Kidney (tissue), 14 donors: Measurements from ENCODE around the gene COA1. TPM values are rescaled to one million over a fixed set of nuclear protein-coding genes. Genes with fewer than 3 reads are reported as not detected.

ENCODE experiments used
- DNase-seq, 5 donors: peaks; one replicate each; pipeline ENCODE4 v3.0.0-alpha.2; 2013 to 2020
- FAIRE-seq: peaks from 2 replicates; lab custom pipeline; 2012; peaks lifted over from hg19 to GRCh38; lab: Jason Lieb, UNC
- H3K27ac ChIP-seq, 2 donors: one replicate each; pipeline ENCODE4 v1.7.0; 2013; ENCODE audit warnings: low read depth in 2 of 2, low read length in 2 of 2, inconsistent platforms in 1 of 2
- H3K27me3 ChIP-seq: one replicate; pipeline ENCODE4 v1.7.1; 2013; ENCODE audit warnings: low read length, inconsistent platforms; ENCODE audit not compliant: control insufficient read depth, insufficient read depth
- H3K36me3 ChIP-seq, 3 donors: one replicate each; pipeline versions ENCODE4 v1.7.0 to v1.7.1; 2013; ENCODE audit warnings: low read length in 3 of 3, control low read depth in 1 of 3, inconsistent platforms in 1 of 3; ENCODE audit not compliant: insufficient read depth in 3 of 3, control insufficient read depth in 2 of 3
- H3K4me1 ChIP-seq, 3 donors: one replicate each; pipeline versions ENCODE4 v1.7.0 to v1.7.1; 2013; ENCODE audit warnings: low read length in 3 of 3, inconsistent platforms in 1 of 3, low read depth in 1 of 3; ENCODE audit not compliant: control insufficient read depth in 2 of 3, insufficient read depth in 2 of 3
- H3K4me3 ChIP-seq, 3 donors: one replicate each; pipeline versions ENCODE4 v1.7.0 to v1.8.1; 2013; ENCODE audit warnings: low read length in 3 of 3, control low read depth in 1 of 3, inconsistent platforms in 1 of 3
- H3K9ac ChIP-seq, 3 donors: one replicate each; pipeline versions ENCODE4 v1.7.0 to v1.7.1; 2013; ENCODE audit warnings: low read length in 3 of 3, control low read depth in 1 of 3, inconsistent platforms in 1 of 3
- H3K9me3 ChIP-seq, 3 donors: one replicate each; pipeline versions ENCODE4 v1.7.0 to v1.7.1; 2013; ENCODE audit warnings: low read length in 3 of 3, control low read depth in 1 of 3, inconsistent platforms in 1 of 3; ENCODE audit not compliant: control insufficient read depth in 2 of 3, insufficient read depth in 1 of 3
- intact Hi-C: fragments of 100-400 bp; cut with DNase I; formaldehyde crosslinking; loops from one replicate; pipeline ENCODE4 v1.11.1; 2022
- polyA plus RNA-seq: library from polyadenylated mRNA; stranded (reverse); fragments of 350-450 nt; fragmentation: Illumina TruSeq; extraction: RNeasy Lipid Tissue Mini Kit (QIAGEN cat#74804); gene quantifications from one replicate; pipeline ENCODE4 v1.2.3, GENCODE V29; 2014; ENCODE audit warnings: low read depth, low replicate concordance; ENCODE audit not compliant: insufficient read depth
- total RNA-seq: library from RNA; stranded (reverse); fragmentation: NEBNext Ultra II Directional; extraction: Animal tissue kit (Norgen Biotek cat#: 25700); gene quantifications from one replicate; pipeline ENCODE4 v1.2.1, GENCODE V29; 2021
- TF ChIP-seq, protein P1 (sequence below): IDR thresholded peaks from 3 replicates; pipeline ENCODE4 v1.5.1; 2012; ENCODE audit warnings: mild to moderate bottlenecking, moderate library complexity, borderline replicate concordance; ENCODE audit not compliant: insufficient read depth; ENCODE audit errors: extremely low read depth
- donor health status: control.
- donor health status: control.
- donor health status: control.
- donor health status: control.
- donor health status: control.
- donor health status: DM: yes; HTN: yes; CAD: no.
- donor health status: Normal renal cell carcinoma (clear cell type).

Gene COA1
- total and polyA plus RNA-seq, 2 donors from 2014 or later, result 49.6 to 58.9 TPM

DNA sequence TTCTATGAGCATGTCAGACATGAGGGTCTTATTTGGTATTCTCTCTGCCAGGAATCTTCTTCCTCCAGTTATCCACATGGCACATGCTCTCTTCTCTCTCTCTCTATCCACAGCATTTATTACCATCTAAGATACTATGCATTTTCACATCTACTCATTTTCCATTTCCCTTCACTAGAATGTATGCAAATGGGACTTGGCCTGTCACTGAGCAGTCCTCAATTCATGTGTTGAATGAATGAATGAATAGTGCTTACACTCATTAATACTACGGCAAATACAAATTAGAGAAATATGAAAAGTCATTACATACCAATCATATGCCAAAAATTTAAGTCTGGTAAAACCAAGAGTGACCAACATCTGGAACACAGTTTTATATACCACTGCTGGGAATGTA lies 34.0 kb downstream of the COA1 start:
- no peaks in the 10 kb centered on the region for H3K36me3 ChIP-seq
- peaks cover 0 to 8% (median 0%) of the 10 kb centered on the region in 3 donors for H3K4me1 ChIP-seq
- no peak overlapping the region for H3K27ac ChIP-seq
- no peak overlapping the region for H3K9ac ChIP-seq
- no peaks in the 10 kb centered on the region for H3K9me3 ChIP-seq
- intact Hi-C loops, result loop anchor here (5.0 kb wide), 1 partner anchor 113 kb away; the partner anchor contains the start of gene STK17A
- DNase-seq, result no peak
- TF ChIP-seq, protein P1, sequence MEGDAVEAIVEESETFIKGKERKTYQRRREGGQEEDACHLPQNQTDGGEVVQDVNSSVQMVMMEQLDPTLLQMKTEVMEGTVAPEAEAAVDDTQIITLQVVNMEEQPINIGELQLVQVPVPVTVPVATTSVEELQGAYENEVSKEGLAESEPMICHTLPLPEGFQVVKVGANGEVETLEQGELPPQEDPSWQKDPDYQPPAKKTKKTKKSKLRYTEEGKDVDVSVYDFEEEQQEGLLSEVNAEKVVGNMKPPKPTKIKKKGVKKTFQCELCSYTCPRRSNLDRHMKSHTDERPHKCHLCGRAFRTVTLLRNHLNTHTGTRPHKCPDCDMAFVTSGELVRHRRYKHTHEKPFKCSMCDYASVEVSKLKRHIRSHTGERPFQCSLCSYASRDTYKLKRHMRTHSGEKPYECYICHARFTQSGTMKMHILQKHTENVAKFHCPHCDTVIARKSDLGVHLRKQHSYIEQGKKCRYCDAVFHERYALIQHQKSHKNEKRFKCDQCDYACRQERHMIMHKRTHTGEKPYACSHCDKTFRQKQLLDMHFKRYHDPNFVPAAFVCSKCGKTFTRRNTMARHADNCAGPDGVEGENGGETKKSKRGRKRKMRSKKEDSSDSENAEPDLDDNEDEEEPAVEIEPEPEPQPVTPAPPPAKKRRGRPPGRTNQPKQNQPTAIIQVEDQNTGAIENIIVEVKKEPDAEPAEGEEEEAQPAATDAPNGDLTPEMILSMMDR, result no peak
- no peak for FAIRE-seq
- H3K4me3 ChIP-seq, result no peak overlapping the region
- no peaks in the 10 kb centered on the region for H3K27me3 ChIP-seq

DNA sequence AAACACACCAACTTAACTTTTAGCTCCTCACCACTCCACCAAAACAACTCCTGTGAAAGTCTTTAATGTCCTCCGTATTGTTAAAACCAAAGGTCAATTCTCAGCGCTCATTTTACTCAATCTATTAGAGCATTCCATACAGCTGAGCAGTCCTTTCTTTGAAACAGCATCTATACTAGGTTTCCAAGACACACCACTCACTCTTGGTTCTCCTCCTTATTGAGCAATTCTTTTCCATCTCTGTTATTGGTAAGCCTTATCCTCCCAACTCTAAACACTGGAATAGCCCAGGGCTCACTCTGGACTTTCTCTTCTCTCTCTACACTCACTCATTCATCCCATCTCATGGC lies 34.9 kb downstream of the COA1 start:
- Histone ChIP-seq H3K27ac (no peak overlapping the region), H3K9me3 (no peaks in the 10 kb centered on the region), H3K27me3 (no peaks in the 10 kb centered on the region), H3K9ac (no peak overlapping the region), H3K4me3 (no peak overlapping the region), H3K4me1 (peaks cover 0 to 6% (median 0%) of the 10 kb centered on the region in 3 donors), H3K36me3 (no peaks in the 10 kb centered on the region)
- no peak for FAIRE-seq
- no peak for DNase-seq
- intact Hi-C loops, result no loop called here
- TF ChIP-seq, protein P1, result no peak

GRCh38 chr7:43693687-43694398 lies 35.5 kb downstream of the COA1 start:
- H3K27ac ChIP-seq, result no peak overlapping the region
- FAIRE-seq, result no peak

More at GRCh38 chr7:43693687-43694398, 35.5 kb downstream of the COA1 start:
- DNase-seq, result no peak
- TF ChIP-seq, protein P1, result no peak
- Histone ChIP-seq H3K4me1 (peaks cover 0 to 6% (median 0%) of the 10 kb centered on the region in 3 donors), H3K4me3 (no peak overlapping the region), H3K9ac (no peak overlapping the region), H3K27me3 (no peaks in the 10 kb centered on the region), H3K36me3 (no peaks in the 10 kb centered on the region), H3K9me3 (no peaks in the 10 kb centered on the region)
- intact Hi-C loops, result no loop called here
